ENCODE results near the gene NCKAP5L.
A peak's percentile ranks its signal among the peaks of the same experiment; 100 is the strongest.
"Not testable (repeated sequence)": the region's sequence is repeated elsewhere in the genome, so short reads cannot be mapped to it uniquely, and the experiment has no call there.

Gene NCKAP5L

DNA sequence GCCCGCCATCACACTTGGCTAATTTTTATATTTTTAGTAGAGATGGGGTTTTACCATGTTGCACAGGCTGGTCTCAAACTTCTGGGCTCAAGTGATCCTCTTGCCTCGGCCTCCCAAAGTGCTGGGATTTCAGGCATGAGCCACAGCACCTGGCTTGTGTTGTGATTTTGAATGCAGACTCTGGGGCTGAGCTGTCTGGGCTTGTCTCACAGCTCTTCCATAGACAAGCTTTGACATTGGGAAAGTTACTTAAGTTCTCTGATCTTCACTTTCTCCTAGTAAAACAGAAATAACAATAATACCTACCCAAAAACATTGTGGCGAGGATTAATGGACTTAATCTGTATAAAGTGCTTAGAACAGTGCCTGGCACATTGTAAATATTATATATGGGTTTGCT lies 50.9 kb downstream of the NCKAP5L start:
- no peak for DNase-seq

DNA sequence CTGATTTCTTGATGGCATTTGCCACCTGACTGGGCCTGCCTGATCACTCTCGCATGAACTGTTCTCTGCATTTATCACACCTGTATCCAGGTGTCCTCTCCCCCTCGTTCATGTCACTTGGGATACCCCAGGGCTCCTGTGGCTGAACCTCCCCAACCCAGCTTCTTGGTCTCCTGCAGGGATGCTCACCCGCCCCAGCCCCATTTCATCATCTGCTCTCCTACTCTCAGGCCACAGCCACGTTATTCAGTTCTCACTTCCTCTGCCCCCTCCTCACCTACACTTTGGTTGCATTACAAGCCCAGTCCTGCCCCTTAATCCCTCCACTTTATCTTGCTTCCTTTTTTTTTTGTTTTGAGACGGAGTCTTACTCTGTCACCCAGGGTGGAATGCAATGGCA lies 51.4 kb downstream of the NCKAP5L start:
- DNase-seq = no peak

DNA sequence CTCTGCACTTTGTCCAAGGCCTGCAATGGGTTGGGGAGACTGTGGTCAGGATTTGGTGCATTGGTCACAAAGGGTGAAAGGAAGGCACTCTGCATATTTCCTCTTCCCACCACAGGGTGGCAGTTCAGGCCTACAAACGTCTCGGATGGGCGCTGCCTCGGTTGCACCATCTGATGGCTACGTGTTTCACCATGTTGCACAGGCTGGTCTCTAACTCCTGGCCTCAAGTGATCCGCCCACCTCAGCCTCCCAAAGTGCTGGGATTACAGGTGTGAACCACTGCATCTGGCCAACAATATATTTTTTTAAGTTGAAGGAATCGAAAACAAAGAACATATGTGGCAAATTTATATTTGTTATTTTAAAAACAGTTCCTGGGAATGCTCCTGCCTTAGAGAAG lies 51.8 kb downstream of the NCKAP5L start:
- peak; percentile 78 for DNase-seq

DNA sequence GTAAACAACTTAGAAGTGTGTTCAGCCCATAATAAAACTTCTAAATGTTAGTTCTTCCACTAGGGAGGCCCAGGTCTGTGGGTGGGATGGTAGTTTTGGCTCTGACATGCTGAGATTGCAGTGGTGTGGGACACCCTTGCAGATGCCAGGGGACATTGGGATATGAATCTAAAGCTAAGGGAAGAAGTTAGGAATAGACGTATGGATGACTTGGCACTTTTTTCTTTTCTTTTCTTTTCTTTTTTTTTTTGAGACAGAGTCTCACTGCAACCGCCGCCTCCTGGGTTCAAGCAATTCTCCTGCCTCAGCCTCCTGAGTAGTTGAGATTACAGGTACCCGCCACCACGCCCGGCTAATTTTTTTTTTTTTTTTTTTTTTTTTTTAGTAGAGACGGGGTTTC lies 55.1 kb downstream of the NCKAP5L start:
- not testable (repeated sequence) for DNase-seq

DNA sequence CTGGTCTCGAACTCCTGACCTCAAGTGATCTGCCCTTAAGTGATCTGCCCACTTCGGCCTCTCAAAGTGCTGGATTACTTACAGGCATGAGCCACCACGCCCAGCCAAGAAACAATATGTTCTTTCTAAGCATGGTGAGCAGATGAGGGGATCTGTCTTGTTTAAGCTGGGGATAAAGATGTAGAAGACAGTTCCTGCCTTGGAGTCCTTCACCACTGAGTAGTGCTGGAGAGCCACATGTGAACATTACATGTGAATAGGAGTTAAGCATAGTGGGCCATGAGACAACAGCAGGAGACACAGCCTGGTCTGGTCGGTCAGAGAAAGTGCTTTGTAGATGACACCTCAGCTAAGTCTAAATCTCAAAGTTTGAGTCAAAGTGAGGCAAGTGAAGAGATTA lies 60.9 kb downstream of the NCKAP5L start:
- peak; percentile 54 for DNase-seq

DNA sequence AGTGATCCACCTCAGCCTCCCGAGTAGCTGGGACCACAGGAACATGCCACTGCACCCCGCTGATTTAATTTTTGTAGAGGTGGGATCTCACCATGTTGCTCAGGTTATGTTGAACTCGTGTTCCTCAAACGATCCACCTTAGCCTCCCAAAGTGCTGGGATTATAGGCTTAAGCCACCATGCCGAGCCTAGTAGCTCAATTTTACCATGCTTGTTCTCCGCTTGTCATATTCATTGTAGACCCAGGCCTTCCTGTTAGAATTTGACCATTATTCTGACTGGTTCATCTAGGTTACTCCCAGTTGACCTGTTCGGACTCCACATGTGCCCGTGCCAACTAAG lies 62.1 kb downstream of the NCKAP5L start:
- DNase-seq = peak; percentile 52

DNA sequence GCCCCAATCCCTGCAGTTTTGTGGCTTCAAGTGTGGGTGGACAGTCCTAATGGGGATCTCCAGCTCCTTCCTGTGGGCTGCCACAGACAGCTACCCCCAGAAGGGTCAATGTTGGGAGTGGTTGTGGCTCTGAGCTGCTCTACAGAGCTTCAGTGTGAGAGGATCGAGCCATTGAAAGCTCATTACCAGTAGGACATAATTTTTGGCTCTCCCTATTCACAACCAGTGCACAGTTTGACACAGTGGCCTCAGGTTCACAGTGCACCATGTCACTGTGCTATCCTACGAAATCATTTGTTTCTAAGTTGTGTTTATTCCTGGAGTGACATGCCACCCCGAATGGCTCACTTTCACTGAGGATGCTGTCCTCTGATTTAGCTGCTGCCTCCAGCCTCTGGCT lies 64.1 kb downstream of the NCKAP5L start:
- peak; percentile 53 for DNase-seq

DNA sequence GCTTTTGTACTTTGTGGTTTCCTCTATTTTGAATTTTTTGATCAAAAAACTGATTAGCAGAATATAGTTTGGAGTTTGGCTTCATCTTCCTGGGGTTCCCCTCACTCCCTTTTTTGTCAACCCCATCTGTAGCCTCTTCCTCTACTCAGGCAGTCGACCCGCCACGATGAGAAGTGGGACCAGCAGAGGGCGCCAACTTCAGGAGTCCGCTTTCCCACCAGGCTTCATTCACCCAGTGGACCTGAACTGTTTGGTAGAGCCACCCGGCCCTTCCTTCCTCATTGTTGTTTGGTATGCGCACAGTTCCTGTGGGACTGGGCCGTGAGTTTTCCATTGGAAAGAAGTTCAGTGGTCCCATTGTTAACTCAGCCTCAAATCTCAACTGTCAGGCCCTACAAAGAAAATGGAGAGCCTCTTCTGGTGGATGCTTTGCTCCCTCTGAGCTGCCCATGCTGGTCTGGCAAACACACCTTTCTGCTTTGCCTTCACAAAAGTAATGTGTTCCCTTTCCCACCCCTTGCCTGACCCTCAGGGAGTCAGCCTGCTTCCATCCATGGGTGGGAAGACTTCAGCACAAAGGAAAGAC lies 65.1 kb downstream of the NCKAP5L start:
- peak; percentile 88 for DNase-seq

DNA sequence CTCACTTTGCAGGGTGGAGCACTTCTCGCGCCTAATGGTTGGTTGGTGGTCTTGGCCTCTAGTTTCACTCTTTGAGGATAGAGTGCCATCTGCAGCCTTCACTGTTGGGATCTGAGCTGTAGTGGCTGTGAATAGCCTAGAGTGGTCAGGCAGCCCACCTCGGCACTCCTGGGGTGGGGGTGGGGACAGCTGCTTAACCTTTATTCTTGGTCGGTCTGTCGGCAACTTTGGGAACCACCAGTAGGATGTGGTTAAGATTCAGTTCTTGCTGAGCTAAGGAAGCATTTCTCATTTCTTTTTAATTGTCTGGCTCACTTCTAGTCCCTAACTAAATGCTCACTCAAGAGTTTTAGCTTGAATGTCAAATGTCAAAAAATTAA lies 65.8 kb downstream of the NCKAP5L start:
- DNase-seq = no peak

DNA sequence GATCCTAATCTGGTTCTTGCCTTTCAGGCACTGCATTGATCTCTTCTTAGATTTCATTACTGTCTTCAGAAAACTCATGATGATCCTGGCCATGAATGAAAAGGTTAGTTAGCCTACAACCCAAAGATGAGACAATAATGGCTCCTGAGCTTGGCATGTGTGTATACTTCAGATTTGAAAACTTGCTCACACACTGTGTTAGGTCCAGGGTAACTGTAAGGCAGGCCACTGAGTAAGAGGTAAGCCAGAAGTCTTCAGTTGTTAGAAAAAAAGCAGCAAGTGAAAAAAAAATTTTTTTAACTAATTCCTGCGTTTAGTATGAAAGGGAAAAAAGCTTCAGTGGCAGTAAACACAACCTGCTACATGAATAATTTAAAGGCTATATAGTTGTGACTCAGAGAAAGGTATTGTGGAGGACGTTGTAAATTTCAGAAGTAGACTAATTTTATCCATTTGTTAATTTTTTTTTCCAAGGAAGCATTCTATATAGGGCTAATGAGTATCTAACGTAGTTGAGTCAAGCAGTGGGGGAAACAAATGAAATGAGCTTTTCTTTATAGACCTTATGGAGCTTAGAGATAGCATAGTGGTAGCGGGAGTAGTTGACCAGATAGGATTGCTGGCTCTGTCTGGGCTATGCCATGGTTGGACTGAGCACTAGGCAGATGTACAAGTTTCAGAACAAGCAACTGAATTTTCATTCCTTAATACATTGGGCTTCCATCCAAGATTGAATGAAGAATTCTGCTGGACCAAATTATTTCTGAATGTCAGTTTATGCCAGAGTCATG lies 66.3 kb downstream of the NCKAP5L start:
- DNase-seq = peak; percentile 11

DNA sequence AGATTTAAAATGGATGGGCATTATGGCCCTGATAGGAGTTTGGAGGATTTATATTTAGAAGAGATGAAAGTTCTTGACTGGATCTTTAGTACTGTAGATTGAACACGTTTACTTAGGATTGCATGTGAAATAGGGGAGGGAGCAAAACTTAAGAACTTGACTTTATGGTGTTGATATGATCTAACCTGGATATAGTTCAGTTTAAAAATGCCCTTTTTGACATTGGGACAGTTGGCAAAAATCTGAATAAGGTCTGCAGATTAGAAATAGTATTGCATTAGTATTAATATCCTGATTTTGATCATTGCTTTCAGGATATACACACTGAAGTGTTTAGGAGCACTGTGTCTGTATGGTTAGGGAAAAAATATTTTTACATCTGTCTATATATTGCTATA lies 77.2 kb downstream of the NCKAP5L start:
- DNase-seq = no peak

DNA sequence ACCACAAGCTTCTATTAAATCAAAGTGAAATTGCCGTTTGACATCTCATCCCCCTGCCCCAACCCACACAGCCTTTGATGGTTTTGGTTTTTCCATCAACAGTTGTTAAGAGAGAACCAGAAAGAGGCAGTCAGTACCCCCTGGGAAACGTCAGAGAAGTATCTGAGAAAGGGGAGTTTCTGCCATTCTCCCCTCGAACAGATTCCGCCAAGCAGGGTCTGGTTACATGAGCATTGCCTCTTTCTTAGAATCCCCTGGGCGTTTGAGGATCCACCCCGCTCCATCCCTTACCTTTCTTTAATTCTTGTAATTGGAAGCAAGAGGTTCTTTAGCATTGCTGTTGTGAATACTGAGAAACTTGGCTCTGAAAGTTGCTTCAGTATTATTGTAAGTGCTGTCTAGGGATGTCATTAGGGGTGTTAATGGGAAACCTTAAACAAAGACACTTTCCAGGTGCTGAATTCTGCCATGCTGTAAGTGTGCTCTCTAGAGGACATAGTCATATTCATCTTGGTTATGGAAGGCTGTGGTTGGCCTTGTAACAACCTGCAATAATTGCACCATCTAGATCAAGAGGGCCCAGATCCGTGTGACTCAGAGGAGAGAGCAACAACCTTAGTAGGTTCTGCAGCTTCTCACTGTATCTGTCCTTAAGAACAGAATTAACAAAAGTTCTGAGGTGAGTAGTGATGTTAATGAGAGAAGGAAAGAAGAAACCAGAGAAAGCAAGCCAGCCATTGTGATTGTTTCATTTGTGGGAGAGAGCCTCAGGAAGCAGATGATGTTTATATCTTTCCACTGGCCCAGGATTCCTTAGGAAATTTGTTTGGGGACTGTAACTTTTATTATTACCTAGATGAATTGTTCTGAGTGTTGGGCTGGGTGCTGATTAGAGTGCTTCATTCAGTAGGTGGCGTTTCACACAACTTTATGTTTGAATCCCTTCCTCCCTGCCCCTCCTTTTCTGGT lies 77.9 kb downstream of the NCKAP5L start:
- DNase-seq = peak; percentile 73

DNA sequence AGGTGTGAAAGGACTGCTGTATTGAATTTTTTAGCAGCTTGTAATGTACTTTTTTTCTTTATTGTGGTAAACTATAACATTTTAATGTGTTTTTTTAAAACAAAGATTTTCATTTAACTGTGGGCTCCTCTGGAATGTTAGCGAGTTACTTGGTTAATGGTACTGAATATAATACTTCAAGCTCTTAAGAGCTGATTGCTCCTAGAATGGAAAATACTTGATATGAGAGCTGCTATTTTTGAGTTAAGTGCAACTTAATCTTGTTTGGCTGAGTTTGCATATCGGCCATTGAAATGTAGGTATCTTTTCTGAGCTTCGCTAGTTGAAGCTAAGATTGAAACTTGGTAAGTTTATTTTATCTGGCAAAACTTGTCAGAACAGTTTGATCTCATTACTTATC lies 79.4 kb downstream of the NCKAP5L start:
- no peak for DNase-seq

DNA sequence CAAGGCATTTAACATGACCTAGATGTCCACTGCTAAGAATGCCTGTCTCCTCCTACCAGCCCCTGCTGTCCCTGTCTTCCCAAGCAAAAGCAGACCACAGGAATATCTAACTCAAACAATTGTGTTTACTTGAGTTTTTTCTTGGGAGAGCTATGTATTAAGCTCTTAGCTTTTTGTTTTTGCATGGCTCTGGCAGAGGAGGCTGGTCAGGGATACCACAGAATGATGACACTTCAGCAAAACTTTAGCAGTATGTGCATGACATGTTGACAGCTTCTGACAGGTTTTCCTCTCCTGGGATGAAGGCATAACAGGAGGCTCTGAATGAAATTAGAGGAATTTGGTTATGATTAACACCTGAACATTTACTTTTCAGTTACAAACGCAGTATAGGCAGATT lies 79.9 kb downstream of the NCKAP5L start:
- no peak for DNase-seq

DNA sequence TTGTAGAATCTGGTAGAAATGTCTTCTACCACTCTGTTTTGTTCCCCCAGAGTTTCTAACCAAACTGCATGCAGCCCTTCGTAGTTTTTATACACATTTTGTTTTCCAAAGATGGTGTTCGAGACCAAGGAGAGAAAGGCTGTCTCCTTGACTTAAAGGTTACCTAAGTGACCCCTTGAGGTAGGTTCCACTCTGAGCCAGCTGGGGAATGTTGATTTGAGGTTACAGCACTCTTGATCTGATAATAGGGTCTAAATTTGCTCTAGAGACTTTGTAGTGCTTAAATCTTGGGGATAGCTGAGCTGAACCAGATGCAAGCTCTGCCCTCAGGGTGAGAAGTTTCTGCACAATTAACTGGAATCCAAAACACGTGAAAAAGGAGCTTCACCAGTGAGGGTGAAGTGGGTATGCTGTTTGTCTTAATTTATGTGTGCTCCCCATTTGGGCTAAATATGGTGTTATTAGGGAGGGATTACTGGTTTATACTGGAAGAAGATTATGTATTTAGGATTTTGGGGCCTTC lies 83.8 kb downstream of the NCKAP5L start:
- no peak for DNase-seq

DNA sequence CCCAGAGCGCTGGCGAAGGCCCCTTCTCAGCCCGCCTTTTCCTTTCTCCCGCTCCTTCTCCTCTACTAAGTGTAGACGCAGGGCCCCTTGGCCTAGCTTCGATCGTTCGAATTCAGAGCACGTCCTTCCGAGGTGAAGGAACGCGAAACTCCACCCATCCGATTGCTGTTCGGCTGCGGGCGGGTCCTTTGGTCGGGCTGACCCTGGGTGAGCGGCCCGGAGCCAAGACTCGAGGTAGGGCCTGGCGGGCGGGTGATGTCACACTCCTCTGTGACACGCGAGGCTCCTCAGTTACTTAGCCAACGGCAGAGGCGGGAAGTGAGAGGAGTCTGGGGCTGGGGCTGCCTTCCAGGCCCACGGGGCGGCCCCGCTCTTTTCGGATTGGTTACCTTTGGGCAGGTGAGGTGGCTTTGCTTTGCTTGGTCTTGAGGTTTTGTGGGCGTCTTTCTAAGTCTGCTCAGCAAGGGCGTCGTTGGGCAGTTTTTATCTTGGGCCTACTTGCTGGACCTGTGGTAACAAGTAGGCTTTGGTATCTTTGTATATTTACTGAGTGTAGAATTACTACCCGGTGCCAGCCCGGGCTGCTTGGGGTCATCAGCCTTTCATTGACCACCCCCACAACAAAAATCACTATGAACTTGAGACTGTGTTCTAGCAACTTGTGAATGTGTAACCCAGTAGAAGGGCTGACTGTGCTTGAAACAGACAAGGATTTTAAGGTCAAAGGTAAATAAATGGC lies 86.2 kb downstream of the NCKAP5L start:
- DNase-seq = peak; percentile 92
